ENCODE measurements around the gene SCYL3. TPM values are rescaled to one million over a fixed set of nuclear protein-coding genes. Genes with fewer than 3 reads are reported as not detected.

Gene SCYL3
- total RNA-seq, 1 experiment from 2014 or later = 3.6 TPM

DNA sequence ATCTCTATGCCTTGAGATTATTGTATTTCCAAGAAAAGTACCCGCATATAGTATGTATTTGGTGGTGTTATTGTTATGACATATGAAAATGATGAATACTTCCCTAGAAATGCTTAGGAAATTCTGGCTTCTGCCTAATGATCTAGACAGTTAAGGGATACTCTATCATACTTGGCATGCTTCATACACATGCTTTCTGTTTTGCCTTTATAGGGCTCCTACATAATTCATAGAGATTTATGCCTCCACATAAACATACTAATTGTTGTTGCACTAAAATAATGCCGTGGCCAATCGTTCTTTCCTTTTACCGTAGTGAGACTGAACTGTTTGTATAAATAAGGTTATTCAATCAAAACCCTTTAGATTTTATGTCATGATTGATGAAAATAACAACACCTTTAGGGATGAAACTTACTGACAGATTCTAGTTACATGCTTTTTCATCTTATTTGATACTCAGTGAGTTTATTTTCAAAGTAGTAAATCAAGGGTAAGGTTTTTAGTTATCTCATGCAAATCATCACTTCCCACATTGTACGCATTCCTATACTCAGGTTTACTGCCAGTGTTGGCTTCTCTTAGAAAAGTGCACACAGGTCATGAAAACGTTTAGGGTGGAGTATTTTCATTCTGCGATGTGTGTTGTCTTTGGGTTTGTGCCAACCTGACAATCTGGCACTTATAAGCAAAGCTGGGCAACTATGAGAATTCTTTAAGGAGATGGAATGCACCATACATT lies 40.5 kb upstream of the SCYL3 start:
- Histone ChIP-seq H4K20me1 (ENCODE audit: low read length) (no peaks in the 10 kb centered on the region), H3K9me3 (ENCODE audit: low read length) (no peaks in the 10 kb centered on the region), H3K9me2 (replicated peaks; ENCODE audit: low read length) (no peaks in the 10 kb centered on the region), H3F3A (ENCODE audit: low read length, unreplicated experiment) (no peaks in the 10 kb centered on the region), H3K4me1 (ENCODE audit: insufficient read depth, low read length) (peaks cover 19% of the 10 kb centered on the region), H2AFZ (ENCODE audit: low read length) (no peak overlapping the region), H3K4me2 (ENCODE audit: low read length) (0 out of 2 replicates have a peak overlapping the region, but pooled peaks have one; percentile 2), H3K79me2 (ENCODE audit: low read length) (no peaks in the 10 kb centered on the region), H3K27ac (ENCODE audit: low read length) (no peak overlapping the region), H3K27me3 (ENCODE audit: low read length) (no peaks in the 10 kb centered on the region), H3K36me3 (ENCODE audit: low read depth, low read length) (no peaks in the 10 kb centered on the region), H3K4me3 (ENCODE audit: low read length) (no peak overlapping the region), H3K9ac (ENCODE audit: low read length) (no peak overlapping the region)
- TF ChIP-seq EZH2phosphoT487 (IDR thresholded peaks at IDR 0.05; ENCODE audit: borderline replicate concordance, low read length) (no peak), EZH2 (IDR thresholded peaks at IDR 0.05; ENCODE audit: low read length, unreplicated experiment) (no peak)
- TF ChIP-seq, protein P1, sequence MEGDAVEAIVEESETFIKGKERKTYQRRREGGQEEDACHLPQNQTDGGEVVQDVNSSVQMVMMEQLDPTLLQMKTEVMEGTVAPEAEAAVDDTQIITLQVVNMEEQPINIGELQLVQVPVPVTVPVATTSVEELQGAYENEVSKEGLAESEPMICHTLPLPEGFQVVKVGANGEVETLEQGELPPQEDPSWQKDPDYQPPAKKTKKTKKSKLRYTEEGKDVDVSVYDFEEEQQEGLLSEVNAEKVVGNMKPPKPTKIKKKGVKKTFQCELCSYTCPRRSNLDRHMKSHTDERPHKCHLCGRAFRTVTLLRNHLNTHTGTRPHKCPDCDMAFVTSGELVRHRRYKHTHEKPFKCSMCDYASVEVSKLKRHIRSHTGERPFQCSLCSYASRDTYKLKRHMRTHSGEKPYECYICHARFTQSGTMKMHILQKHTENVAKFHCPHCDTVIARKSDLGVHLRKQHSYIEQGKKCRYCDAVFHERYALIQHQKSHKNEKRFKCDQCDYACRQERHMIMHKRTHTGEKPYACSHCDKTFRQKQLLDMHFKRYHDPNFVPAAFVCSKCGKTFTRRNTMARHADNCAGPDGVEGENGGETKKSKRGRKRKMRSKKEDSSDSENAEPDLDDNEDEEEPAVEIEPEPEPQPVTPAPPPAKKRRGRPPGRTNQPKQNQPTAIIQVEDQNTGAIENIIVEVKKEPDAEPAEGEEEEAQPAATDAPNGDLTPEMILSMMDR (conservative IDR thresholded peaks at IDR 0.05; ENCODE audit: low read depth, low read length) = no peak
- ChIA-PET POLR2A (ENCODE audit: unreplicated experiment) (no interaction called here), CTCF (no interaction called here)
- no TSS peak for BruUV-seq (replicated peaks)
- intact Hi-C loops (cut with micrococcal nuclease) = loop anchor here (5.0 kb wide), 2 partner anchors 68 to 598 kb away; partner anchors contain the start of gene GORAB
- DNase-seq (peak; percentile 72), ATAC-seq (peak; percentile 46)

DNA sequence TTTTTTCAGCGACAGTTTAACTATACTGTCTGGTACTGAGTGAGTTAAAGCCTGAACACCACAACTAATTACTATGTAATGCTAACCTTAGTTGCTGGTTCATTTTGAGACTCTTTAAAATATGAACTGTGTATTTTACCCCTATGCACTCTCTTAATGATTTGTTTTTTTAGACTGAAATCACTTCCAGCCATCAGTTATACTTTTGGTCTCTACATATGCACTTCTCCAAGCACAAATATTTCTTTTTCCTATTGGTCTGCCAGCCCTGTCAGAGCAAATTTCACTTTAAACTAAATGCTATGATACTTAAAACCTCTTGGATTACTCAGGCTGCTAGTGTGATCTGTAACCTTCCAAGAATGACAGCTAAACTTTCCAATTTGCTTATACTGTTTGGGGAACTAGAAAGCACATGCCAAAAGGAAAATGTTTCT lies 38.1 kb upstream of the SCYL3 start:
- no peak for TF ChIP-seq EZH2phosphoT487 (IDR thresholded peaks at IDR 0.05; ENCODE audit: borderline replicate concordance, low read length)
- no peak for TF ChIP-seq EZH2 (IDR thresholded peaks at IDR 0.05; ENCODE audit: low read length, unreplicated experiment)
- TF ChIP-seq, protein P1 (conservative IDR thresholded peaks at IDR 0.05; ENCODE audit: low read depth, low read length) = no peak
- Histone ChIP-seq H3K9me3 (ENCODE audit: low read length) (no peaks in the 10 kb centered on the region), H3K27ac (ENCODE audit: low read length) (no peak overlapping the region), H3K79me2 (ENCODE audit: low read length) (no peaks in the 10 kb centered on the region), H3F3A (ENCODE audit: low read length, unreplicated experiment) (no peaks in the 10 kb centered on the region), H4K20me1 (ENCODE audit: low read length) (no peaks in the 10 kb centered on the region), H3K9ac (ENCODE audit: low read length) (no peak overlapping the region), H3K4me3 (ENCODE audit: low read length) (no peak overlapping the region), H2AFZ (ENCODE audit: low read length) (no peak overlapping the region), H3K27me3 (ENCODE audit: low read length) (no peaks in the 10 kb centered on the region), H3K4me2 (ENCODE audit: low read length) (no peak overlapping the region), H3K9me2 (replicated peaks; ENCODE audit: low read length) (no peaks in the 10 kb centered on the region), H3K36me3 (ENCODE audit: low read depth, low read length) (no peaks in the 10 kb centered on the region), H3K4me1 (ENCODE audit: insufficient read depth, low read length) (peaks cover 19% of the 10 kb centered on the region)
- ChIA-PET POLR2A (ENCODE audit: unreplicated experiment) (no interaction called here), CTCF (no interaction called here)
- DNase-seq (no peak), ATAC-seq (no peak)
- intact Hi-C loops (cut with micrococcal nuclease) = loop anchor here (5.0 kb wide), 2 partner anchors 70 to 600 kb away; partner anchors contain the start of gene GORAB
- BruUV-seq (replicated peaks) = no TSS peak

DNA sequence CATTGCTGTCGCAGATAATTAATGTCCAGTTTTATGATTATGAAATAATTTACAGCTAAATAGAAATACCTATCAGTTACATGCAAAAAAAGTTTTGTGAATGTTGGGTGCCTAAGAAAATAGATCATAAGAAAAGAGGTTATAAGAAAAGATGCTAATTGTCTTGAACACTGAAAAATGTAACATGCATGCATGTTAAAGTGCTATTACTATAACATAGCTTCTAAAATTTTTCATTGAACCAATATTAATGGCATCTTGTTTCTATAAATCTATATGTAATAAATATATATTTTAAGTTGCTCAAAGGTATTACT lies 35.5 kb upstream of the SCYL3 start:
- Histone ChIP-seq H3K27me3 (ENCODE audit: low read length) (no peaks in the 10 kb centered on the region), H3K9me3 (ENCODE audit: low read length) (no peaks in the 10 kb centered on the region), H3K9ac (ENCODE audit: low read length) (no peak overlapping the region), H3K4me2 (ENCODE audit: low read length) (no peak overlapping the region), H3K4me3 (ENCODE audit: low read length) (no peak overlapping the region), H3K79me2 (ENCODE audit: low read length) (no peaks in the 10 kb centered on the region), H2AFZ (ENCODE audit: low read length) (no peak overlapping the region), H3K9me2 (replicated peaks; ENCODE audit: low read length) (no peaks in the 10 kb centered on the region), H3K4me1 (ENCODE audit: insufficient read depth, low read length) (peaks cover 20% of the 10 kb centered on the region), H4K20me1 (ENCODE audit: low read length) (no peaks in the 10 kb centered on the region), H3K36me3 (ENCODE audit: low read depth, low read length) (no peaks in the 10 kb centered on the region), H3F3A (ENCODE audit: low read length, unreplicated experiment) (no peaks in the 10 kb centered on the region), H3K27ac (ENCODE audit: low read length) (no peak overlapping the region)
- no peak for ATAC-seq
- intact Hi-C loops (cut with micrococcal nuclease) = loop anchor here (1.0 to 5.0 kb wide), 4 partner anchors 83 to 1000 kb away; no protein-coding TSS in a partner anchor
- POLR2A ChIA-PET (ENCODE audit: unreplicated experiment) = no interaction called here
- no peak for DNase-seq
- no peak for TF ChIP-seq EZH2phosphoT487 (IDR thresholded peaks at IDR 0.05; ENCODE audit: borderline replicate concordance, low read length)
- no peak for TF ChIP-seq EZH2 (IDR thresholded peaks at IDR 0.05; ENCODE audit: low read length, unreplicated experiment)
- TF ChIP-seq, protein P1 (conservative IDR thresholded peaks at IDR 0.05; ENCODE audit: low read depth, low read length) = no peak
- BruUV-seq (replicated peaks) = no TSS peak
- CTCF ChIA-PET = no interaction called here
